GM21360 (cell line): ENCODE results near the gene MAGEL2.

Experiments
- ATAC-seq: cut with Tn5 transposase; IDR thresholded peaks from one replicate; pipeline ENCODE4 v1.9.1; 2021; ENCODE audit warnings: mild to moderate bottlenecking, moderate library complexity; ENCODE audit not compliant: unreplicated experiment

The MAGEL2 gene

DNA sequence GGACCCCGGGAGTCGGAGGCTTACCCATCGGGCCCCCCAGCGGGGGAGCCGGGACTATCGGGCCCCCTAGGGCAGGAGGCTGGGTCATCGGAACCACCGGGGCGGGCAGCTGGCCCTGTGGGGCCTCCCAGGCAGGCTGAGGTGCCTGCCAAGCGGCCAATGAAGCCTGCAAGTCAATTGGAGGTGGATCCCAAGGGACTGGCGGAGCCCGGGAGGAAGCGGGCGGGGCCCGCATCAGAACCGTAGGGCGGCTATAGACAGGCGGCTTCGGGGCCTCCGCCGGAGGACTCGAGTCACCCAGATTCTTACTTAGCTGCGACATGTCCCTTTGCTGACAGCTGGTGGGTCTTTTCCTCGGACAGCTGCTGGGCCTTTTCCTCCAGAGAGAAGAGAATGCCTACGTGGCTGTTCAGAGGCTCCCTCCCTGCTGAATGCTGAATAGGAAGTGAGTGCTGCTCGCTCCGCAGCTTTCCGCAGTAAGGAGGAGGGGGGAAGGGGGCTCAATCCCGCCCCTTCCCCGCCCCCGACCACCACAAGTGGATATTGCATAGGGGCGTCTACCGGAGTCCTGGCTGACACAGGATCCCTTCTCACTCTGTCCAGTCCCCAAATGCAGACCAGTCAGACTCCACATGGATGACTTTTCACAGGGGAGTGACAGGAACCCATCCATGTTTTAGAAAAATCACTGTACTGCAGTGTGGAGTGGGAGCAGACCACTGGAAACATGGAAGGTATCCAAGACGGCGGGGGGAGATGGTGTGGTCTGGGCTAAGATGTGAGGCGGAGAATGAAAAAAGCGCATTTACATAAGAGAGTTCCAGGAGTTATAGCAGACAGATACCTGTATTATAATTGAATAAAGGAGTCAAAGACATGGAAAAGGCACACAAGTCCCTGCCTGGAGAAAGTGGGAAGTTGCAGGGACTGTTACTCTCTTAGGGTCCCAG, at the start of gene MAGEL2:
Gene MAGEL2, minus strand, starts transcription at position 447 of the 950 bp plus-strand sequence. Its CDS starts 125 bp downstream, at position 322.
- no peak for ATAC-seq

- ATAC-seq, result no peak
These were observed 47.6 kb upstream of the MAGEL2 start for GRCh38 chr15:23695282-23695681.

DNA sequence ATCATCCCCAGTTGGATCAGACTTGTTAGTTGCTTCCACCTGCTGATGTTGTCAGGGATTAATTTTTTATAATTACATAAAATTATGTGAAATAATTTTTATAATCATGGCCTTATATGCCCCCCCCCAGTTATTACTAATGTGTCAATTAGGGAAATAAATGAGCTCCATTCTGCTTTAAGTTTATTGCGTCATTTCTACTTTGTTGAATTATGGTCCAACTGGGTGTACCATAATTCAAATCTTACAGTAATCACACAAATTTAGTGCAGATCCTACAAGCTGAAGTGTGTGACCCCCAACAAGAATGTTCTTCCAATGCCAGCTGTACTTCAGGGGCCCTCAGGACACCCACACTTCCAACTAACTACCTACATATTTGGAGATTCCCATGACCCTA, 46.9 kb upstream of the MAGEL2 start:
- ATAC-seq, result no peak

DNA sequence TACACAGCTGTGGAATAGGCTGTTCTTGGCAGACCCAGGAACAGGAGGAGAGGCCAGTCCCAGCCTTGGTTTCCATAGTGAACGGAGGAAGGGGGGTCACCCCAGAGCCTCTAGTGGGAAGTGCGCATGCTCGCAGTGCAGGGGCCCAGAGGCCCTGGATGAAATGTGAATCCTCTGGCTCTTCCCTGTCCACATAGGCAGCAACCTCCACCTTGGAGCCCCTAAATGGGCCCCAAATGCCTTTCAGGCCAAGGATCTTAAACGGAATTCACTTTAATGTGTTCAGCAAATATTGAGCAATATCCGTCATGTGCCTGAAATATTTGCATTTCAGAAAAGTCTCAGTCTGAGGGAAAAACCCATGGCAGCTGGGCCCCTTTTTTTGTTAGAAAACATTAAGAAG, 42.8 kb upstream of the MAGEL2 start:
- no peak for ATAC-seq

DNA sequence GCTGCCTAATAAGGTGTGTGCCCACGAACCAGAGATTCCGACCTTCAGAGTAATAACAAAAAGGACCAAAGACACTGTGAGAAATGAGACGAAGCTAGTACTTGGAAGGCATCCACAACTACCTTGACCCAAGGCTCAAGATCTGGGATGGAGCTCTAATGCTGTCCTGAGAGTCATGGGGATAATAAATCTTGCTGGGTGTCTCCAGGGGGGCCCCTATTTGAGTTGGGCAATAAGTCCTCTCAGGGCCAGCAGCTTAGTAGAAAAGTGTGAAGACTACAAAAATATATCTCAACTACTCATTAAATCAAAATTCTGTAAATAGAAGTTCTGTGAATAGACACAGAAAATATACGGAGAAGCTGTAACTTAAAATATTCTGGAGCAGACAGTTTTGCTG, 42.3 kb upstream of the MAGEL2 start:
- no peak for ATAC-seq

DNA sequence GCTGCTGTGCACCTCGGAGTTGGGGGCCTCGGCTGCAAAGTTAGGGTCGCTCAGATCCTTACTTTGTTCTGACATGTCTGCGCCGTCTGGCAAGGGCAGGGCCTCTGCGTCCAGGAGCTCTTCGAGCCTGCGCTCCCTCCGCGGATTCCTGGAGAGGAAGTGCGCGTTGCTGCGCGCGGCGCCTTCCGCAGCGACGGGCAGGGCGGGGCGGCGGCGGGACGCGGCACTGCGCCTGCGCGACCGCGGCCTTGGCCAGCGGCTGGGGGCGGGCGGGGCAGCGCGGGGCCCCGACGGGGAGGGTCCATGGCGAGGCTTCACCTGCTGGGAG, 39.4 kb upstream of the MAGEL2 start, which contains the start of gene NDN:
Gene NDN, minus strand, starts transcription at position 163 of the 328 bp plus-strand sequence. Its CDS starts 88 bp downstream, at position 75.
- ATAC-seq, result no peak

DNA sequence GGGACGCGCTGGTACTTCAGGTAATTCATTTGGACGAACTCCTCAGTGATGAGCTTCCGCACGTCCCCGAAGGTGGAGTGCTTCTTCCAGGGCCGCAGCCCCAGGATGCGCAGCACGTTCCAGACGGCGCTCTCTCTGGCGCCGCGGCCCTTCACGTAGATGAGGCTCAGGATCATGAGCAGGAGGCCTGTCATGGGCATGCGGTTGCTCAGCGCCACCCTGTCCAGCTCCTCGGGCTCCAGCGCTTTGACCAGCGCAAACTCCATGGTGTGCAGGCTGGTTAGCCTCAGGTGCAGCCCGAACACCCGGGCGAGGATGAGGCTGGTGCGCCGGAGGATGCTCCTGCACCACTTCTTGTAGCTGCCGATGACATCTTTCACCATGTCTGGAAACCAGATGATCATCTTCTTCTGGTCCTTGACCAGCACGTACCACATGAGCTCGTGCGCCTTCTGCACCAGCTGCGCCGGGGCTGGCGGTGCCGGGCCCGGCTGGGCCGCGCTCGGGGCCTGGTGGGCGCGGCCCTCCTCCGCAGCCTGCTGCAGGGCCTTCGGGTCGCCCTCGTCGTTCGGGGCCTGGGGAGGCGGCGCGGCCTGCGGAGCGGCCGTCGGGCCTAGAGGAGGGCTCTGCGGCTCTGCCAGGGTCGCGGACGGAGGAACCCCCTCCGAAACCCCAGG, 38.9 kb upstream of the MAGEL2 start:
- ATAC-seq, result no peak

DNA sequence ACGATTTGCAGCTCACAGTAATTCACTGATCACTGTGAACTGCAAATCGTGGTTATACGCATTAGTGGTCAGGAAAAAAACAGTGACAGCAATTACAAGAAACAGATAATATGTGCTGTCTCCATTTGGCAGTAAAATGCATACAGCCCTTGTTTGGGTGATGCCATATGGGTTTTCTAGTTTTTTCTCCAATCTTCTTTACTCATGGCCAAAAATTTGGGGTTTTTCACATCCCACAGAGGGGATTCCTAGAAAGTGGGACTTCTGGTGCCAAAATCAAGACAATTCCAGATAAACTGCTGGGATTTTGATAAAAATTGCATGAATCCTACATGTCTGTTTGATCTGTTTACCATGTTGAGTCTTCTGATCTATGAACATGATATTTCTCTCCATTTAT, 23.8 kb upstream of the MAGEL2 start:
- no peak for ATAC-seq

DNA sequence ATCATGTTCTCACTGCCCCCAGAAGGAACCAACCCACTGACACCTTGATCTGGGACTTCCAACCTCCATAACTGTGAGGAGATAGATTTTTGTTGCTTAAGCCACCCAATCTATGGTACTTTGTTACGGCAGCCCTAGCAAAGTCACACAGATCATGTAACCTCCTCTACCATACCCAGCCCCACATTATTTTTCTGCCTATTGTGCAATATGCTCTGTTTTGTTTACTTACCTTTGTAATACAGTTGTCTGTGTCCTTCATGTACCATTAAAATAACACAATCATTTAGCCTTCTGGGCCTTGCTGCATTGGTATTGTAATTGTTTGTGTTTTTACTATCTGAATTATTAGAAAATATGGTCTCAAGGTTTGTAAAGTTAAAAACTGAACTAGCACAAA, 23.3 kb upstream of the MAGEL2 start:
- no peak for ATAC-seq

DNA sequence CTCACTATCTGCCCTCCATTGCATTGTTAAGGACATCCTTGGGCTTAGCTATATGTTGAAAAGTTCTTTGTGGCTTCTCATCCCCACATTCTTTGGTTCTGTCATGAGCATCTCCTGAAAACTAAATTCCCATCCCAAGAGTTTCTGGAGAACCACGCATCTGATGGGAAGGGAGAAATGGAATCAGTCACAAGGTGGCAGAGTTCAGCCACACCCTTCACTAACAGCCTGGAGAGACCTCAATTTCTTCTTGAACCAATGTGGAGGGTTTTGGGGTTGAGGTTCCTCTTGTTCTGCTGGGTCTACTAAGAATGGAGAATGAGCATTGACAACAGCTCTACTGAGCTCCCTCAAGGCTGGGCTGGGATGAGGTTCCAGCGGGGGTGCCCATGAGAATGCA, 15.6 kb upstream of the MAGEL2 start:
- ATAC-seq, result no peak

GRCh38 chr15:23648920-23649515, 1.4 kb upstream of the MAGEL2 start:
- no peak for ATAC-seq

DNA sequence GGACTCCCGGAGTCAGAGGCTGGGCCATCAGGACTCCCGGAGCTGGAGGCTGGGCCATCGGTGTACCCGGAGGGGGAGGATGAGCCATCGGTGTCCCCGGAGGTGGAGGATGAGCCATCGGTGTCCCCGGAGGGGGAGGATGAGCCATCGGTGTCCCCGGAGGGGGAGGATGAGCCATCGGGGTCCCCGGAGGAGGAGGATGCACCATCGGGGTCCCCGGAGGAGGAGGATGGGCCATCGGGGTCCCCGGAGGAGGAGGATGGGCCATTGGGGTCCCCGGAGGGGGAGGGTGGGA, 719 bp downstream of the MAGEL2 start:
- no peak for ATAC-seq

DNA sequence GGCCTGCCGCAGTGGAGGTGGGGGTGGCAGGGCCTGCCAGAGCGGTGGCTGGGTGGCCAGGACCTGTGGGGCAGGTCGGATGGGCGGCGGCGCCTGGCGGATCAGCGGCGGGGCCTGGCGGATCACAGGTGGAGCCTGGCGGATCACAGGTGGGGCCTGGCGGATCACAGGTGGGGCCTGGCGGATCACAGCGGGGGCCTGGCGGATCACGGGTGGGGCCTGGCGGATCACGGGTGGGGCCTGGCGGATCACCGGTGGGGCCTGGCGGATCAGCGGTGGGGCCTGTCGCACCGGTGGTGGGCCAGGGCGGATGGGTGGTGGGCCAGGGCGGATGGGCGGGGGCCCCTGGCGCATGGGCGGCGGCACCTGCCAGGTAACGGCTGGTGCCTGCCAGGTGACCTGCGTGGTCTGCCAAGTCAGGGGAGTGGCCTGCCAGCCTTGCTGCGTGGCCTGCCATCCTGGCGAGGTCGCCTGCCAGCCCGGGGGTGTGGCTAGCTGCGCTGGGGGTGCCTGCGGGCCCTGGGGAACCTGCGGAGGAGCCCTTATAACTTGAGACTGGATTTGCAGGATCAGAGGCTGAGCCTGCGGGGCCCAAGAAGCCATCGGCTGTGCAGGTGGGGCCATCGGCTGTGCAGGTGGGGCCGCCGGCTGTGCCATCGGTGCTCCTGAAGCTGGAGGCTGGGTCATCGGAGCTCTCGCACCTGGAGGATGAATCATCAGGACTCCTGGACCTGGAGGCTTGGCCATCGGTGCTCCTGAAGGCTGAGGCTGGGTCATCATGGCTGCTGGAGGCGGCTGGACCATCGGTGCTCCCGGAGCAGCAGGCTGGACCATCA, 1.3 kb downstream of the MAGEL2 start:
- ATAC-seq, result no peak

DNA sequence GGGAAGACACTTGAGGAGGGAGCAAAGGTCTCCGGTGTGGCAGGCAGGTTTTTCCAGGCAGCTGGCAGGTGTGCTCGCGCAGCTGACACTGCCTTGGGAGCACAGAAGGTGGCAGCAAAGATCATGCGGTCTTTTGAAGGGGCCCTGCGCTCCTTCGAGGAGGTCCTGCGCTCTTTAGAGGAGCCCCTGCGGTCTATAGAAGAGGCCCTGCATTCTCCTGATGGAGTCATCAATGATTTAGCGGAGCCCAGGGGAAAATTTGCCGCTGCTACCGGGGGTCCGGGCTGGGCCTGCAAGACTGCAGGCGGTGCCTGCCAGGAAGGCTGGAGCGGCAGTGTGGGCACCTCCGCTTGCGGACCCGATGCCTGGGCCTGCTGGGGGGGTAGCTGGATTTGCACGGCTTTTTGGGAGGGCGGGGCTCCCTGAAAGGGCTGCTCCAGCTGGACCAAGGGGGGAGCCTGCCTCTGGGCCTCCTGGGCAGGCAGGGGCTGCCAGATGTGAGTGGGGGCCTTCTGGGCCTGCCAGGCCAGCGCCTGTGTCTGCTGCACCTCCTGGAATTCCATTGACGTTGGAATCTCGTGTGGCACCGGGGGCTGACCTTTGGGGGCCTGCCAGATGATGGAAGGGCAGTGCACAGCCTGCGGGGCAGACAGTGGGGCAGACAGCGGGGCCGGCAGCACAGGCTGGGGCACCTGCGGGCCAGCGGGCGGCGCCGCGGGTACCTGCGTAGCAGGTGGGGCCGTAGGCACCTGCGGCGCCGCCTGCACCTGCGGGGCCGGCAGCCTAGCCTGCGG, 2.1 kb downstream of the MAGEL2 start:
- no peak for ATAC-seq

GRCh38 chr15:23644829-23645228, 2.8 kb downstream of the MAGEL2 start:
- no peak for ATAC-seq

GRCh38 chr15:23642413-23643044, 5.1 kb downstream of the MAGEL2 start:
- no peak for ATAC-seq

GRCh38 chr15:23634181-23634580, 13.5 kb downstream of the MAGEL2 start:
- no peak for ATAC-seq

DNA sequence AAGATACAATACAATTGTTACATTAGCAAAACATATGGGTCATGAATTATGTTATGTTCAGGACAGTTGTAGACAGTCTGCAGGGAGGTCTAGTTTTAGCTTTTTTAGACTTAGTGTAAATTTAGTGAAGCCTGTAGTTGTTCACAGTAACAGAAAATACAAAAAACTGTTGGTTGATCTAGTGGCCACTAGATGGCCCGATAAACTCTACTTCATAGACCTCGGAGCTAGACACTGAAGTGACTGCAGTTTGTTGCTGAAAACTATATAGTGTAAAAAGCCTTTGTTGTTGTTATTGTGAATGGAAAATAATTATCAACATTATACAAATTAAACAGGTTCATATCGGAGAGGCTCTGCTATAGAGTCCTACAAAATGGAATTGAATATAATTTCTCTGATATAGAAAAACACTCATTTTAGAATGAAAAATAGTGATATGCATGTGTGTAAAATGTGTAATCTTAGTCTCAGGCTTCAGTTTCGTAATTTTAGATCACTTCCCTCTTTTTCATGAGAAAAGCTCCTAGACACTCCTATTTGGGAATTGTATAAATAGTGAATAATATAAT, 18.3 kb downstream of the MAGEL2 start:
- ATAC-seq, result no peak

GRCh38 chr15:23628612-23629233, 18.9 kb downstream of the MAGEL2 start:
- ATAC-seq, result no peak
